ENCODE results near the gene CITED2. TPM values are rescaled to one million over a fixed set of nuclear protein-coding genes. Genes with fewer than 3 reads are reported as not detected.

The CITED2 gene
- polyA plus RNA-seq, 1 donor = 107 TPM

Other genes starting within 250 kb of the CITED2 start
- gene HECA, start 239.6 kb downstream of the CITED2 start, polyA plus RNA-seq = 31.4 TPM
- gene TXLNB, start 82.7 kb downstream of the CITED2 start, polyA plus RNA-seq = 1.2 TPM